Caki2 (cell line): ENCODE data around the gene SEC63. TPM values are rescaled to one million over a fixed set of nuclear protein-coding genes. Genes with fewer than 3 reads are reported as not detected.

Experiments
- total RNA-seq: library from RNA; depleted of rRNA; stranded (reverse); fragments of >200 nt; shearing (Covaris generic); gene quantifications from 2 replicates; pipeline ENCODE4 v1.2.3, GENCODE V29; 2014; ENCODE audit warnings: low replicate concordance; rRNA removed

The SEC63 gene
- total RNA-seq, 1 experiment from 2014 or later: 6.6 TPM

Other genes starting within 250 kb of the SEC63 start
- not detected in 2 replicates for gene SCML4, start 133.9 kb downstream of the SEC63 start, total RNA-seq
- 10.3 and 14.5 TPM in 2 replicates for gene OSTM1, start 116.5 kb upstream of the SEC63 start, total RNA-seq
- gene NR2E1, start 207.8 kb upstream of the SEC63 start, total RNA-seq: not detected in 2 replicates